WTC11 (cell line): ENCODE measurements around the gene RASSF3.

Source experiments
- ELF4 ChIP-seq: sonication (generic); formaldehyde crosslinking; IDR thresholded peaks from 2 replicates; pipeline ENCODE4 v1.8.1; 2022; ENCODE audit warnings: low read depth, mild to moderate bottlenecking, moderate library complexity, missing genetic modification reagents
- NFE2L1 ChIP-seq: sonication (generic); formaldehyde crosslinking; IDR thresholded peaks from 2 replicates; pipeline ENCODE4 v1.8.1; 2023; ENCODE audit warnings: missing genetic modification reagents
- SMAD3 ChIP-seq: sonication (generic); formaldehyde crosslinking; IDR thresholded peaks from 2 replicates; pipeline ENCODE4 v1.8.0; 2022; ENCODE audit warnings: missing genetic modification reagents, mild to moderate bottlenecking, borderline replicate concordance
- TEAD4 ChIP-seq: sonication (generic); formaldehyde crosslinking; IDR thresholded peaks from 2 replicates; pipeline ENCODE4 v1.8.0; 2022; ENCODE audit warnings: mild to moderate bottlenecking, missing genetic modification reagents
- TF ChIP-seq, protein P1 (sequence below): sonication (generic); formaldehyde crosslinking; IDR thresholded peaks from 2 replicates; pipeline ENCODE4 v1.8.0; 2022; ENCODE audit warnings: mild to moderate bottlenecking, missing genetic modification reagents
- TF ChIP-seq, protein P2 (sequence below): fragments of 200-600 bp; IDR thresholded peaks from 2 replicates; pipeline ENCODE4 v1.8.0; 2022; ENCODE audit warnings: antibody characterized with exemption
- TF ChIP-seq, protein P3 (sequence below): sonication (generic); formaldehyde crosslinking; IDR thresholded peaks from 2 replicates; pipeline ENCODE4 v1.8.1; 2022; ENCODE audit warnings: low read depth, missing genetic modification reagents, borderline replicate concordance

DNA sequence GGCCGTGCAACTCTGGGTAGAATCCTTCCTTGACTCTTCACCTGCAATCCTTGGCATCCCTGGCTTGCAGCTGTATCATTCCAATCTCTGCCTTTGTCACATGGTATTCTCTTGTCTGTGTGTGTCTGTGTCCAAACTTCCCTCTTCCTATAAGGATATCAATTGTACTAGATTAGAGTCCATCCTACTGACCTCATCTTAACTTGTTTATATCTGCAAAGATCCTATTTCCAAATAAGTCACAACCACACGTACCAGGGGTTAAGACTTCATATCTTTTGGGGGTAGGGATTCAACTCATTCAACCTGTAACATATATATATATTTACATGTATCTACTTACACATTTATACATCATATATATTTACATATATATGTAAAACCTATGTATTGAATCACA, 29.6 kb upstream of the RASSF3 start:
- TF ChIP-seq, protein P1, sequence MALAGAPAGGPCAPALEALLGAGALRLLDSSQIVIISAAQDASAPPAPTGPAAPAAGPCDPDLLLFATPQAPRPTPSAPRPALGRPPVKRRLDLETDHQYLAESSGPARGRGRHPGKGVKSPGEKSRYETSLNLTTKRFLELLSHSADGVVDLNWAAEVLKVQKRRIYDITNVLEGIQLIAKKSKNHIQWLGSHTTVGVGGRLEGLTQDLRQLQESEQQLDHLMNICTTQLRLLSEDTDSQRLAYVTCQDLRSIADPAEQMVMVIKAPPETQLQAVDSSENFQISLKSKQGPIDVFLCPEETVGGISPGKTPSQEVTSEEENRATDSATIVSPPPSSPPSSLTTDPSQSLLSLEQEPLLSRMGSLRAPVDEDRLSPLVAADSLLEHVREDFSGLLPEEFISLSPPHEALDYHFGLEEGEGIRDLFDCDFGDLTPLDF (CRISPR knock-in tag): no peak
- TF ChIP-seq ELF4 (CRISPR knock-in tag) (no peak), NFE2L1 (CRISPR knock-in tag) (no peak), TEAD4 (CRISPR knock-in tag) (no peak), SMAD3 (CRISPR knock-in tag) (no peak)
- TF ChIP-seq, protein P2, sequence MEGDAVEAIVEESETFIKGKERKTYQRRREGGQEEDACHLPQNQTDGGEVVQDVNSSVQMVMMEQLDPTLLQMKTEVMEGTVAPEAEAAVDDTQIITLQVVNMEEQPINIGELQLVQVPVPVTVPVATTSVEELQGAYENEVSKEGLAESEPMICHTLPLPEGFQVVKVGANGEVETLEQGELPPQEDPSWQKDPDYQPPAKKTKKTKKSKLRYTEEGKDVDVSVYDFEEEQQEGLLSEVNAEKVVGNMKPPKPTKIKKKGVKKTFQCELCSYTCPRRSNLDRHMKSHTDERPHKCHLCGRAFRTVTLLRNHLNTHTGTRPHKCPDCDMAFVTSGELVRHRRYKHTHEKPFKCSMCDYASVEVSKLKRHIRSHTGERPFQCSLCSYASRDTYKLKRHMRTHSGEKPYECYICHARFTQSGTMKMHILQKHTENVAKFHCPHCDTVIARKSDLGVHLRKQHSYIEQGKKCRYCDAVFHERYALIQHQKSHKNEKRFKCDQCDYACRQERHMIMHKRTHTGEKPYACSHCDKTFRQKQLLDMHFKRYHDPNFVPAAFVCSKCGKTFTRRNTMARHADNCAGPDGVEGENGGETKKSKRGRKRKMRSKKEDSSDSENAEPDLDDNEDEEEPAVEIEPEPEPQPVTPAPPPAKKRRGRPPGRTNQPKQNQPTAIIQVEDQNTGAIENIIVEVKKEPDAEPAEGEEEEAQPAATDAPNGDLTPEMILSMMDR: no peak
- TF ChIP-seq, protein P3, sequence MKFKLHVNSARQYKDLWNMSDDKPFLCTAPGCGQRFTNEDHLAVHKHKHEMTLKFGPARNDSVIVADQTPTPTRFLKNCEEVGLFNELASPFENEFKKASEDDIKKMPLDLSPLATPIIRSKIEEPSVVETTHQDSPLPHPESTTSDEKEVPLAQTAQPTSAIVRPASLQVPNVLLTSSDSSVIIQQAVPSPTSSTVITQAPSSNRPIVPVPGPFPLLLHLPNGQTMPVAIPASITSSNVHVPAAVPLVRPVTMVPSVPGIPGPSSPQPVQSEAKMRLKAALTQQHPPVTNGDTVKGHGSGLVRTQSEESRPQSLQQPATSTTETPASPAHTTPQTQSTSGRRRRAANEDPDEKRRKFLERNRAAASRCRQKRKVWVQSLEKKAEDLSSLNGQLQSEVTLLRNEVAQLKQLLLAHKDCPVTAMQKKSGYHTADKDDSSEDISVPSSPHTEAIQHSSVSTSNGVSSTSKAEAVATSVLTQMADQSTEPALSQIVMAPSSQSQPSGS (CRISPR knock-in tag): no peak
